GM21447 (cell line): ENCODE measurements around the gene ZNF701.
"Not testable (repeated sequence)": the region's sequence is repeated elsewhere in the genome, so short reads cannot be mapped to it uniquely, and the experiment has no call there.

Source experiments
- ATAC-seq: cut with Tn5 transposase; IDR thresholded peaks from one replicate; pipeline ENCODE4 v1.9.1; 2021; ENCODE audit not compliant: unreplicated experiment

Gene ZNF701

DNA sequence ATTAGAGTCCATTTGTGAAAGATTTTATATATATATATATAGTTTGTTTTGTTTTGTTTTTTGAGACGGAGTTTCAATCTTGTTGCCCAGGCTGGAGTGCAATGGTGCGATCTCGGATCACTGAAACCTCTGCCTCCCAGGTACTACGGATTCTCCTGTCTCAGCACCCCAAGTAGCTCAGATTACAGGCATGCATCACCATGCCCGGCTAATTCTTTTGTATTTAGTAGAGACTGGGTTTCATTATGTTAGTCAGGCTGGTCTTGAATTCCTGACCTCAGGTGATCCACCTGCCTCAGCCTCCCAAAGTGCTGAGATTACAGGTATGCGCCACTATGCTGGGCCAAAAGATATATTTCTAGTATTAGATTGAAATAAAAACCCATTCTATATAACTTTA lies 4.0 kb upstream of the ZNF701 start:
- no peak for ATAC-seq

DNA sequence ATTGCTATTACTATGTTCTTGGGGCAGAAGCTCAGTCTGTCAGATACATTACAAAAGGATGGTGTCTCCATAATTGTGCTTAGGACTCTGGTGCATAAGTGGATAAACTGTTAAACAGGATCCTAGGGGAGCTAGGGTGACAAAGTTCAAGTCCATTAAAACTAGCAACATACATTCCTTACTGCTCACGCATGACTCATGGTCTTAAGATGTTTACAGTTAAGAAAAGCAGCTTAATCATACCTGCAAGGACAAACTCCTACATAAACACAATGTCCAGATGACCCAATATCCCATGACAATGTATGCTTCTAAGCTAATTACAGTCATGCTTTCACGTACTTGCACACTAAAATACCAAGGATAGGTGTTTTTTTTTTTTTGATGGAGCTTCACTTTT lies 3.5 kb upstream of the ZNF701 start:
- no peak for ATAC-seq

GRCh38 chr19:52567921-52568320 lies 2.2 kb upstream of the ZNF701 start:
- ATAC-seq: no peak

GRCh38 chr19:52569638-52569999 lies 468 bp upstream of the ZNF701 start:
- ATAC-seq: not testable (repeated sequence)

GRCh38 chr19:52584736-52585440 lies 14.8 kb downstream of the ZNF701 start:
- ATAC-seq: no peak

- no peak for ATAC-seq
These were observed 15.5 kb downstream of the ZNF701 start for GRCh38 chr19:52585604-52586003.

- no peak for ATAC-seq
These were observed 20.6 kb downstream of the ZNF701 start for GRCh38 chr19:52590728-52591127.

GRCh38 chr19:52592301-52592700 lies 22.2 kb downstream of the ZNF701 start:
- ATAC-seq: no peak

- ATAC-seq: not testable (repeated sequence)
These were observed 23.4 kb downstream of the ZNF701 start for GRCh38 chr19:52593441-52593840.

DNA sequence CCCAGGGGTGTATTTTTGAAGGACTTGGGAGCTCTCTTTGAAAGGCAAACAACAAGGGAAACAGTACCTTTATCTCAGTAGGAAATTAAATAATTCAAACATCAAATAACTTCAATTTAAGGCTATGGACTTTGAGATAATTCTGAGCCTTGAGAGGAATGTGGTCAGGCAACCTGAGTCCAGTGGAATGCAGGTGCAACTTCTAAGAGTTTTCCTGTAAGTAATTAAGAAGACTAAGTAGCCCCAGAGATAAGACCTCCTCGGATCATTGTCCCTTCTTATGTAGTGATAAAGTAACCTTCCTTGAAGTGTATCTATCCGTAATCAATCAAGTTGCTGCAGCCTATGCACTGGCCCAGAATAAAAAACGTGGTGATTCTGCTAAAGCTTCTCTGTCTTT lies 29.2 kb downstream of the ZNF701 start:
- no peak for ATAC-seq

DNA sequence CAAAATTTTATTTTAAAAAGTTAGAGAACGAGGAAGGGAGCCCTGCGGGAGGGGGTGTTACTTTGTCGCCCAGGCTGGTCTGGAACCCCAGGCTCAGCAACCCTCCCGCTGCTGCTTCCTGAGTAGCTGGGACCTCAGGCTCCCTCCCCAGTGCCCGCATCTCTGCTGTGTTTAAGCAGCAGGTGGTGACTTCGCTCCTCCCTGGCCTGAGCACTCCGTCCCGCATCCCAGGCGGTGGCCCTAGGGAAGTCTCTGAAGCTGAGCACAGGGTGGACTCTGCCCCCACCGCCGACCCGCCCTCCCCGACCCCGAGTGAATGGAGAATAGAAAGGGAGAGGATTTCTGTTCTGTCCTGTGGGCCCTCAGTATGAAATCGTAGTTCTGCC lies 30.5 kb downstream of the ZNF701 start:
- no peak for ATAC-seq

- ATAC-seq: peak; percentile 91
These were observed 31.2 kb downstream of the ZNF701 start for GRCh38 chr19:52601025-52601973.

GRCh38 chr19:52601974-52602366 lies 31.9 kb downstream of the ZNF701 start:
- not testable (repeated sequence) for ATAC-seq

- no peak for ATAC-seq
These were observed 32.9 kb downstream of the ZNF701 start for GRCh38 chr19:52602941-52603340.

GRCh38 chr19:52603558-52604207 lies 33.6 kb downstream of the ZNF701 start:
- ATAC-seq: no peak

DNA sequence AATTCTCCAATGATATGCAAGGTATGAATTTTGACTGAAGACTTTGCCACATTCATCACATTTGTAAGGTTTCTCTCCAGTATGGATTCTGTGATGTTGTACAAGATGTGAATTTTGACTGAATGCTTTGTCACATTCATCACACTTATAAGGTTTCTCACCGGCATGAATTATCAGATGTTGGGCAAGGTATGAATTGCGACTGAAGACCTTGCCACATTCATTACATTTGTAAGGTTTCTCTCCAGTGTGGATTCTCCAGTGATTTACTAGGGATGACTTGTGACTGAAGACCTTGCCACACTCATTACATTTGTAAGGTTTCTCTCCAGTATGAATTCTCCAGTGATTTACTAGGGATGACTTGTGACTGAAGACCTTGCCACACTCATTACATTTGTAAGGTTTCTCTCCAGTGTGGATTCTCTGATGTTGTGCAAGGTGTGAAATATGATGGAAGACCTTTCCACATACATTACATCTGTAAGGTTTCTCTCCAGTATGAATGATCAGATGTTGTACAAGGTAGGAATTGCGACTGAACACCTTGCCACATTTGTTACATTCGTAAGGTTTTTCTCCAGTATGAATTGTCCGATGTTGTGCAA lies 43.3 kb downstream of the ZNF701 start:
- no peak for ATAC-seq

DNA sequence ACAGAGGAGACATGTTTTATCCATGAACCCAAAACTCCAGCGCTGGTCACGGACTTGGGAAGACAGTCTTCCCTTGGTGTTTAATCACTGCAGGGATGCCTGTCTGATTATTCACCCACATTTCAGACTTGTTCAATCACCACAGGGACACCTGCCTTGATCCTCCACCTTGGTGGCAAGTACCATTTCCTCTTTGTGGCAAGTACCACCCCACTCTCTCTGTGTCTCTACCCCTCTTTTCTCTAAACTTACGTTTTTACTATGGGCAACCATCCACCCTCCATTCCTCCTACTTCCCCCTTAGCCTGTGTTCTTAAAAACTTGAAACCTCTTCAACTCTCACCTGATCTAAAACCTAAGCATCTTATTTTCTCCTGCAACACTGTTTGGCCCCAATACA lies 51.3 kb downstream of the ZNF701 start:
- ATAC-seq: no peak

DNA sequence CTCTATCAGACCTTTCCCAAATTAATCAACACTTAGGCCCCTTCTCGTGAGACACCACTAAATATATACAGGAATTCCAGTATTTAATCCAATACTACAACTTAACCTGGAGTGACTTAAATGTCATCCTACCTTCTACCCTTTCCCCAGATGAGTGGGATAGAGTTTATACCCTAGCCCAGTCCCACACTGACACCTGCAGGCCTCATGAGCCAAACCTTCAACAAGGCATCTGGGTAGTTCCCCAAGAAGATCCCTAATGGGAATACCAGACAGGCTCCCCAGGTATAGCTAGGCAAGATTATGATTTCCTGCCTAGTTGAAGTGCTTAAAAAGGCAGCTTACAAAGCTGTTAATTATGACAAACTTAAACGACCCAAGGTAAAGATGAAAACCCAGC lies 52.2 kb downstream of the ZNF701 start:
- ATAC-seq: no peak

- no peak for ATAC-seq
These were observed 56.8 kb downstream of the ZNF701 start for GRCh38 chr19:52626915-52627314.

DNA sequence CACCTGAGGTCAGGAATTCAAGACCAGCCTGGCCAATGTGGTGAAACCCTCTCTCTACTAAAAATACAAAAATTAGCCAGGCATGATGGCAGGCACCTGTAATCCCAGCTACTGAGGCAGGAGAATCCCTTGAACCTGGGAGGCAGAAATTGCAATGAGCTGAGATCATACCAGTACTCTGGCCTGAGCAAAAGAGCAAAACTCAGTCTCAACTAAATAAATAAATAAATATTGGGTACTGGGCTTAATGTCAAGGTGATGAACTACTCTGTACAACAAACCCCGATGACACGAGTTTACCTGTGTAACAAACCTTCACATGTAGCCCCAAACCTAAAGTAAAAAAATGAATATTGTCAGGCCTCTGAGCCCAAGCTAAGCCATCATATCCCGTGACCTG lies 57.4 kb downstream of the ZNF701 start:
- not testable (repeated sequence) for ATAC-seq

- ATAC-seq: no peak
These were observed 65.9 kb downstream of the ZNF701 start for GRCh38 chr19:52635786-52636570.
